Activated CD4-positive, CD25-positive, alpha-beta regulatory T cell treated with anti-CD3 and anti-CD28 coated beads, Interleukin-2, amount 50 U/mL, for 16 hours (primary cell): Measurements from ENCODE around the gene PEPD.

Source experiments
- DNase-seq: peaks from one replicate; pipeline ENCODE4 v3.0.0-alpha.2; 2020; ENCODE audit warnings: low read depth, low spot score

The PEPD gene

GRCh38 chr19:33396701-33397535, 124.7 kb downstream of the PEPD start:
- no peak for DNase-seq

GRCh38 chr19:33395561-33396550, 125.7 kb downstream of the PEPD start:
- DNase-seq = no peak

DNA sequence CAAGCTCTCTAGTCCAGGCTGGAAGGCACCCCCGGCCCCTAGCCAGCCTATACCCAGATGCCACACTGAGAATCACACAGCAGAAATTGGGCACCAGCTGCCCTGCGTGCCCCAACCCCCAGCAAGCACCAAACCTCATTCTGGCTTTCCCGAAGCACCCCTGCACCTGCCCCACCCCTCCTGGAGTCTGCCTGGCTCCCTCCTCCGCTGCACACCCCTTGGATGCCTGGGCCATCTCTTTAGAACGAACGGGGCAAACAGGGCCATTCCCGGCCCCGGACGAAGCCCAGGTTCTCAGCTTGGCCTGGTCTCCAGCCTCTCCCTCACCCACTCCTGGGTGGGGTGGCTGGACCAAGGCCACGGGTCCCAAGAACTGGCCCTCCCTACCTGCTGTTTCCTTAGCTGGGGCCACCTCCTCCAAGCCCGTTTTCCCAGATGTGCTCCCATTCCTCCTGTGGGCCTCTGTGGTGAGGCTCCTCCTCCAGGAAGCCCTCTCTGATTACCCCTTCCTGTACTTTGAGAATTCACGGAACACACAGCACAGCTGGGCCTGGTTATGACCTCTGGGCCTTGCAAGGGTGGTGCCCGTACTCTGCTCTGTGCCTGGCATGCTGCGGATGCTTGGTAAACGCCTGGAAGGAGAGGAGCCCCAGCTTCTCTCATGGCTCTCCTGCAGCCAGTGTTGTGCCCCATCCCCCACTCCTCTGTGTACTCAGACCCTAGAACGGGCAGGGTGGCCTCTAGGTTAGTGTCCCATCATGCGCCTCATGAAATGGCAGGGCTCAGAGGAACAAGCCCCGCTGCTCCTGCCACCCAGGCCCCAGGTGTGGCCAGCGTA, 126.6 kb downstream of the PEPD start:
- no peak for DNase-seq

DNA sequence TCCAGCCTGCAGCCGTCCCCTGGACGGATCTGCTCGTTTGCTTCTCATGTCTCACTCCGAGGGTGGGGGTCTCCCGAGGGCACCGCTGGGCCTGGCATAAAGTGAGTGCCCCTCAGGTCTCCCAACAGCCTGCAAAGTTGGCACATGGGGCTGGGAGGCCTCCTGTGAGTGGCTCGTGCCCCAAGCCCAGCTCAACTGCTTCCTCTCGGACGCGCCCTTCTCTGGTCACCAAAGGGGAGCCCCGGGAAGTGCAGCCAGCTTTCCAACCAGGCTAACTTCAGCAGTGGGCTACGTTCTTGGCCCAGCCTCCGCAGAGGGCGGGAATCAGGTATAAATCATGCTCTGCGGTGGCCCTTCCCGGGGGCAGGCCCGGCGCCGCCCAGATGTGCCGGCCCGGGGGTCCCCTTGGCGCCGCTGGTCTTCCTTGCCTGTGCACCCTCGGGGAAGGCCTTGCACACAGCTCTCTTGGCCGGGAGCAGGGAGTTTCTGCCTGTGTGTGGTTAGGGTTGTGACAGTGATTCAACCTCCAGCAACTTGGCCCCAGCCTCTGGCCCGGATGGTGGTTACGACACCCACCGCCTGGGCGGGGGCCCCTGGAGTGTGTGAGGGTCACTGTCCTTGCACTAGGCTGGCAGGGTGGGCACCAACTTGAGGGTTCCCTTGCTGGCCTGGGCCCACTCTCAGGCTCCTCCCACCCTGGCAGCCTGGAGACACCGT, 127.4 kb downstream of the PEPD start:
- no peak for DNase-seq

DNA sequence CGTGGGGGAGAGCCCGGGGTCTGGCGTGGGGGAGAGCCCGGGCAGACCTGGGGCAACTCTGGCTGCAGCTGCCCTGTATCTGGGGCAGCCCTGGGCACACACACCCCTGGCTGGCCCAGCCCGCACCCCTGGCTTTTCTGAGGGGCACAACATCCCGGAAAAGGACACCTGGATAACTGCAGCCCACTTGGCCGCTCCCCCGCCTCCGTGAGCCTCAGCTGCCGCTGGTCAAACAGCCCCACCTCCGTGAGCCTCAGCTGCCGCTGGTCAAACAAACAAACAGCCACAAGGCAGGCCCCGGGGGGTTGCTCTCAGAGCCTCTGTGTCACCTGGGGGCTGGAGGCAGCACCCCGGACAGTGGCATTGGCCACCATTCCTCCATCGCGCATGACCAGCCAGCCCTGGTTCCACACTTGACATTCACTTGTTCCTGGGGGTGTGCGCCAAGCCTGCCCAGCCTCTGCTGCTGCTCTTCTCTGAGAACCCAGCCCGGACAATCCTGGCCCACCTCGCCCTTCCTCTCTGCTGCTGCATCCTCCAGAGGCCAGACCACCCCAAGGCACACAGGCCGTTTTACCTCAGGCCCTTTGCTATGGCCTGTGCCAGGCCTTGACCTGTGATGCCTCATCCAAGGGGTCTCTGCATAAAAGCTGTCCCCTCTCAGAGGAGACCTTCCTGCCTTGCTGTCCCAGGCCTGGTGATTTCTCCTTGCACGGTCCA, 128.1 kb downstream of the PEPD start:
- DNase-seq = no peak

DNA sequence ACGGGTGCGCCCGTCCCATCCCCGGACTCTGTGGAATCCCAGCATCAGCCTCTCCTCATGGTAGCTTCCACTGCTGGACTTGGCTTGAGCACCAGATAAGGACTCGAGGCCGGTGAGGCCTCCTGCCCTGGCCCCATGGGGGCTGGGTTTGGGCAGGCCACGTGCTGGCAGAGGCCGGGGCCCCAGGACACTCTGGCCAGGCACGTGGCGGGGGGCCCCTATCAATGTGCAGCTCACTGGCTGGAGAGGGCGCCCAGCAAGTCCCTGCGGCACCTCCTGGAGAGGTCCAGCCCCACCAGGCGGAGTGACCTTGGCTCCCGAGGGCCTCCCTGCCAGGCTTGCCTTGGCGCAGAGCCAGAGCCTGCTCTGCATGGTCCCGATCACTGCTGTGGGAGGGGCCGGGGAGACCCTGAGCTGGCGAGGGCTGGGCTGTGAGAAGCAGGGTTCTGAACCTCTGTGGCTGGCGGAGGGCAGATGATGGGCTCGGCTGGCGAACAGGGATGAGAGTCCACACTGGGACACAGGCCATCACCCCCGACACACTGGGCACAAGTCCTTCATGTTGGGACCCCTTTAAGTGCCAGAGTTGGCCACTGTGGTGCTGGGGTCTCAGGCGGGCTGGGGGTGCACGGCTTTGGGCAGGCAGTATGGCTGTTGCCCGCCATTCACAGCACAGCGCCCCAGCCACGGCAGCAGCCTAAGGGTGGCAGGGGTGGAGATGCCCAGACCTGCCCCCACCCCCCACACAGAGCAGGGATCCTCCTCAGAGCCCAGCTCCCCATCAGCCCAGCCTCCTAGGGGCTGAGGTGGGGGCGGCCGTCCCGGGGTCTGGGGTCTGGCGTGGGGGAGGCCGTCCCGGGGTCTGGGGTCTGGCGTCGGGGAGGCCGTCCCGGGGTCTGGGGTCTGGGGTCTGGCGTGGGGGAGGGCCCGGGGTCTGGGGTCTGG, 129.0 kb downstream of the PEPD start:
- no peak for DNase-seq

- DNase-seq = no peak
These were observed 129.9 kb downstream of the PEPD start for GRCh38 chr19:33391631-33392249.

DNA sequence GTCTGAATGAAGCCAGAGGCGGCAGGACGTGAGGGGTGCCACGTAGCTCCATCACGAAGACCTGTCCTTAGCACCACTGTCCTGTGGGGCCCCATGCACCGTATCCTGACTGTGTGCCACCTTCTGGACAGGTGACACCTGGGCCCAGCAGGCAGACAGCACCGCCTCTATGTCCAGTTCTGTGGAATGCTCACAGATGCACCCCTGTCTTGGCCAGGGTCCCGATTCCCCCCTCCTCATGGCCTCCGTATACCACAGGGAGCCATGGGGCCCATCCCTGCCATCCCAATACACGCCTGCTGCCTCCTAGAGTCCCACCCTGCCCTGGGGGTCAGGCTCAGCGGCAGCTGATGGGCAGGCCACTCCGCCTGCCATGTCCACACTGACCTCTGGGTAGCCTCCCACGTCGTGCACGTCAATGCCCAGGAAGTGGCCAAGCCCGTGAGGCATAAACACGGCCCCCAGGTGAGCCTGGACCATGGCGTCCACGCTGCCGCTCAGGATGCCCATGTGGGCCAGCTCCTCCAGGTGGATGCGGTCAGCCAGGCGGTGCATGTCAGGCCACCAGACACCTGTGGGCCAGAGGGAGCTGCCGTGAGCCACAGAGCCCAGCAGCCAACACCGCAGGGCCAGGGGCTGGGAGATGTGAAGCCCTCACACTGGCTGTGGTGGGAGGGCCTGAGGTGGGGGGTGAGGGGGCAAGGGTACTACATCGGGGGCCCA, 130.5 kb downstream of the PEPD start:
- no peak for DNase-seq

- DNase-seq = no peak
These were observed 131.3 kb downstream of the PEPD start for GRCh38 chr19:33390101-33390907.

DNA sequence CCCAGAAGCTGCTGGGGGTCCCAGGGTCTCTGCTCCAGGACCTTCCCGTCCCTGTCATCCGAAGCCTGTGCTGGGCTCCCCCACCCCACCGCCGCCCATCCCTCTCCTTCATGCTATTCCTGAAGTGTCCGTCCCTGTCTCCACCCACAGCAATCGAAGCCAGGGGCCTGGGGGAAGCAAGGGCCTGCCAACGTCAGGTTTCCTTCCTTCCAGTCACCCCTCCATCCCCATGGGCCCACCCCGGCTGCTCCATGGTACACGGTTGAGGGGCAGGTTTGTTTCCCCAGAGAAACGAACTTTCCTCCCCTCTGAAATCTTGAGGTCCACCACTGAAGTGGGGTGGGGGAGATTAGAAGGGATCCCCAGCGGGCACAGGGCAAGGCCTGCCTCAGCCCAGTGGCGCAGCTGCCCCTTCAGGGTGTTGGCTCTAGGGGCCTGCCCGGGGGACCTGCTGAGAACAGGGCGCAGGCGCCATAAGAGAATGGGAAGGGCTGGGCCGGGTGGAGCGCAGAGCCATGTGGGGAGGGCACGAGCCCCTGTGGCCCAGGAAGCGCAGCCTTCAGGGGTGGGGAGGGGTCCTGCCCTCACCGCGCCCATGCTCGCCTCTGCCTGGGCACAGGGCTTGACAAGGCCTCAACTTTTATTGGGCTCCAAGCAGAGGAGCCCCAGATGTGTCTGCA, 132.0 kb downstream of the PEPD start:
- DNase-seq = no peak

DNA sequence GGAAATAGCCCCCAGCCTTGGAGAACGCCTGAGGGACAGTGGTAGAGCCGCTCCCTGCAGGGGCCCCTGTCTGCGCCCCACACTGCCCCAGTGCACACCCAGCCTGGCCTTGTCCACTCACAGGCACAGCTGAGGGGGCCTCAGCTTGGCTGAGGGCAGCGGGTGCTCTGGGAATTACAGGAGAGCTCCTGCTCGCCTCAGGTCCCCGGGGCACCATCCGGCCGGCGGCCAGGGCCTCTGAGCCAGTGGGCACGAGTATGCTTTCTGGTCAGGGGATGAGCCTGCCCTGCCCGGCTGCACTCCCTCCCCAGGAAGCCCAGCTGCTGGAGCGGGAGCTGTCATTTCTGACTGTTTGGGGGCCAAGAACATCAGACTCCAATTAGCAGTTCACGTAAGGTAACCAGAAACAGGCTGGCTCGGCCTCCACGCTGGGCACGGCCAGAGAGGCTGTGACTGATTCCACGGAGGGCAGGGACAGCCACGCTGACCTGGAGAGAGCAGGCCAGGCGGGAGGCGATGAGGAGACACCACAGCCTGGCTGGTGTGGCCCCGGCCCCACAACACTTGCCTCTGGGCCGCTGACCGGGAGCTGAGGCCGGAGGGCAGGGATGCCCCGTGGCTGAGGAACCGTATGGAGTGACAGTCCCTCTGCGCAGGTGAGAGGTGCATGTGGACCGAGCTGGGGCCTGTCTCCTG, 132.7 kb downstream of the PEPD start:
- DNase-seq = no peak

- DNase-seq = no peak
These were observed 133.3 kb downstream of the PEPD start for GRCh38 chr19:33388231-33388724.

- DNase-seq = no peak
These were observed 134.0 kb downstream of the PEPD start for GRCh38 chr19:33387351-33388230.

GRCh38 chr19:33386361-33386858, 135.2 kb downstream of the PEPD start:
- DNase-seq = no peak

DNA sequence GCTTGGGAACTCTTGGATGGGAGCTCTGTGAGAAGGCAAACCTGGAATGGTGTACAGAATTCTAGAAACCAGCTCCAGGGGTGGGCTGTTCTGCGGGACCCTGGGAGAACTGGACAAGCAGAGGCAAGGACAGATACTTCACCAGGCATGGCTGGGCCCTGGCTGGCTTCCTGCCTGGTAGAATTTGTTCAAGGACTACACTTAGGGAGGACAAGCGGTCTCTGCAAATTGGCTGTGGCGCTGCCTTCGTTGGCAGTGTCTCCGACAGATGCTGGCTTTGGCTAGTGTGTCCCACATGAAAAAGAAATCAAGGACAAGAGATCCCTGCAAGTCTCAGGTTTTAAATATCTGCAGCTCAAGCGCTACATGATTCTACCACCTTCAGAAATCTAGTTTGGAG, 135.6 kb downstream of the PEPD start:
- no peak for DNase-seq
